Nephron (organoid): ENCODE measurements around the gene NFIX.

ENCODE experiments used
- H3K27ac Mint-ChIP-seq, 3 experiments: 2 replicates each; pipeline ENCODE4 v1.8.0; 2020; ENCODE audit warnings: mixed read lengths in 3 of 3, mild to moderate bottlenecking in 2 of 3, moderate library complexity in 1 of 3
- H3K27me3 Mint-ChIP-seq: 2 replicates; pipeline ENCODE4 v1.8.0; 2021; ENCODE audit warnings: low read depth, mild to moderate bottlenecking, moderate library complexity, mixed read lengths
- H3K36me3 Mint-ChIP-seq: 2 replicates; pipeline ENCODE4 v1.8.0; 2020; ENCODE audit warnings: low read depth, mixed read lengths
- H3K4me1 Mint-ChIP-seq: 2 replicates; pipeline ENCODE4 v1.8.0; 2020; ENCODE audit warnings: mixed read lengths
- H3K4me3 Mint-ChIP-seq, 3 experiments: 2 replicates each; pipeline ENCODE4 v1.8.0; 2020; ENCODE audit warnings: mild to moderate bottlenecking in 3 of 3, mixed read lengths in 3 of 3, moderate library complexity in 2 of 3
- H3K9me3 Mint-ChIP-seq: 2 replicates; pipeline ENCODE4 v1.8.0; 2020; ENCODE audit warnings: mixed read lengths
- CTCF ChIP-seq, 3 experiments: fragments of 200-600 bp; sonication (generic); IDR thresholded peaks; one replicate each; pipeline ENCODE4 v1.5.0; 2021; ENCODE audit warnings: antibody characterized with exemption in 3 of 3; ENCODE audit not compliant: unreplicated experiment in 3 of 3

Gene NFIX

GRCh38 chr19:13137290-13137794, 142.1 kb downstream of the NFIX start:
- no peak overlapping the region for H3K4me3 Mint-ChIP-seq
- TF ChIP-seq CTCF (IDR thresholded peaks at IDR 0.05; ENCODE audit: unreplicated experiment in 3 of 3): no peak
- H3K27ac Mint-ChIP-seq: no peak overlapping the region
- no peaks in the 10 kb centered on the region for H3K9me3 Mint-ChIP-seq
- peaks cover 32% of the 10 kb centered on the region for H3K36me3 Mint-ChIP-seq
- H3K4me1 Mint-ChIP-seq: no peaks in the 10 kb centered on the region
- H3K27me3 Mint-ChIP-seq: no peaks in the 10 kb centered on the region

- no peak for TF ChIP-seq CTCF (IDR thresholded peaks at IDR 0.05; ENCODE audit: unreplicated experiment in 3 of 3)
These were observed 143.1 kb downstream of the NFIX start for GRCh38 chr19:13138171-13138915.

GRCh38 chr19:13138916-13139198, 143.6 kb downstream of the NFIX start:
- Mint-ChIP-seq H3K4me1 (no peaks in the 10 kb centered on the region), H3K36me3 (peaks cover 28% of the 10 kb centered on the region), H3K27me3 (no peaks in the 10 kb centered on the region)

More at GRCh38 chr19:13138171-13138915, 143.1 kb downstream of the NFIX start:
- Mint-ChIP-seq H3K9me3 (no peaks in the 10 kb centered on the region), H3K4me1 (no peaks in the 10 kb centered on the region), H3K4me3 (no peak overlapping the region), H3K27me3 (no peaks in the 10 kb centered on the region), H3K27ac (no peak overlapping the region), H3K36me3 (peaks cover 28% of the 10 kb centered on the region)

GRCh38 chr19:13139633-13140311, 144.5 kb downstream of the NFIX start:
- Mint-ChIP-seq H3K27me3 (no peaks in the 10 kb centered on the region), H3K4me1 (no peaks in the 10 kb centered on the region), H3K9me3 (no peaks in the 10 kb centered on the region), H3K4me3 (peak overlapping the region in 1 of 3 experiments; percentile 31), H3K27ac (no peak overlapping the region), H3K36me3 (peaks cover 28% of the 10 kb centered on the region)
- no peak for TF ChIP-seq CTCF (IDR thresholded peaks at IDR 0.05; ENCODE audit: unreplicated experiment in 3 of 3)

More at GRCh38 chr19:13138916-13139198, 143.6 kb downstream of the NFIX start:
- H3K4me3 Mint-ChIP-seq: no peak overlapping the region
- H3K9me3 Mint-ChIP-seq: no peaks in the 10 kb centered on the region
- TF ChIP-seq CTCF (IDR thresholded peaks at IDR 0.05; ENCODE audit: unreplicated experiment in 3 of 3): no peak
- H3K27ac Mint-ChIP-seq: no peak overlapping the region

GRCh38 chr19:13146763-13147563, 151.7 kb downstream of the NFIX start:
- peaks cover 6% of the 10 kb centered on the region for H3K36me3 Mint-ChIP-seq
- peak overlapping the region; percentile 72 to 80 (median 78) for H3K4me3 Mint-ChIP-seq
- H3K27me3 Mint-ChIP-seq: no peaks in the 10 kb centered on the region
- H3K4me1 Mint-ChIP-seq: peaks cover 6% of the 10 kb centered on the region
- no peak for TF ChIP-seq CTCF (IDR thresholded peaks at IDR 0.05; ENCODE audit: unreplicated experiment in 3 of 3)
- H3K27ac Mint-ChIP-seq: peak overlapping the region in 1 of 3 experiments; percentile 26
- H3K9me3 Mint-ChIP-seq: no peaks in the 10 kb centered on the region
